ENCODE measurements around the gene TAAR5.
"Not testable (repeated sequence)": the region's sequence is repeated elsewhere in the genome, so short reads cannot be mapped to it uniquely, and the experiment has no call there.

Gene TAAR5

DNA sequence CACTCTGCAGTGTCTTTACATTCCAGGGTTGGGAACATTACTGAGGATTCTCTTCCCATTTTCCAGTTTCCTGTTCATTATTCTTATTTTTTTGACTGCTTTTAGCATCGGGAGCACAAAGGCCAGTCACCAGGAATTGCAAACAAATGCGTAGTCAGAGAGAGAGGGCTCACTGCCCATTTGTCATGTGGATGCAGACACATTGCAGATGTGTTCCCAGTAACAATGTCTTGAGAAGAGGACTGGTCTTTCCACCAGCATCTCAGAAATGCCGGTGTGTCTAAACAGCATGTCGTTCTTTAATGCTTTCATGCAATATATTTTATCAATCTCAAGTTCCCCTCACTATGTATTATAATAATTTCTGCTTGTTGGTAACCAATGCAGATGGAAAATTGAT, 20.4 kb downstream of the TAAR5 start:
- DNase-seq = no peak

DNA sequence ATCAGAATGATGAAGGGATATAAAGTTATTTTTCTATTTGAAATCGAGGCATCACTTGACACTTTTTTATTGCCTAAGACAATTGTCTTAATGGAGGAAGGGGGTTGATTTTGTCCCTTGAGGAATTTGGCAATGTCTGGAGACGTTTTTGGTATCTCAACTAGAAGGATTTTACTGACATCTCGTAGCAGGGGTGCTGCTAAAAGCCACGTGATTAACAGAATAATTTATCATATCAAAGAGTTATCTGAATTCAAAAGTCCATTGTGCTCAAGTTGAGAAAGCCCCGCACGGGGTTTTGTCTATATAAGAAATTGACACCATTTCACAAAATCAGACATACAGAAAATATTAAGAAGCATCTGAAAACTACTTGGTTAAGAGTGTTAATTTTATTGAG, 20.9 kb downstream of the TAAR5 start:
- no peak for DNase-seq

DNA sequence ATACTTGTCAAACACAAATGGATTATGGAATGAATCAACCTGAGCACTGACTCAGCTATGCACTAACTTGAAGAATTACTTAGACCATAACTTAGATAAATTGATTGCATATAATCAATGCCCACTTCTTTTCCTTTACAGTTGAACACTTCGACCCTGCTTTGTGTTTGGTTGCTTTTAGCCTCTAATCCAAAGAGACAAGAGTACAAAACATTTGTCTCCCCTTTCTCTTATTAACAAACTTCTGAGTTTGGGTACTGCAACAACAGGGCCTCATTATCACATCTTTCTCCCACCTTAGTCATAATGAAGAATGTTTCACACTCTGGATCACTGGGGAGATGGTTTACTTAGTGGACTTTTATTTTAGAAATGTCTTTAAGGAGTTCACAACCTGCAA, 22.0 kb downstream of the TAAR5 start:
- DNase-seq = no peak

DNA sequence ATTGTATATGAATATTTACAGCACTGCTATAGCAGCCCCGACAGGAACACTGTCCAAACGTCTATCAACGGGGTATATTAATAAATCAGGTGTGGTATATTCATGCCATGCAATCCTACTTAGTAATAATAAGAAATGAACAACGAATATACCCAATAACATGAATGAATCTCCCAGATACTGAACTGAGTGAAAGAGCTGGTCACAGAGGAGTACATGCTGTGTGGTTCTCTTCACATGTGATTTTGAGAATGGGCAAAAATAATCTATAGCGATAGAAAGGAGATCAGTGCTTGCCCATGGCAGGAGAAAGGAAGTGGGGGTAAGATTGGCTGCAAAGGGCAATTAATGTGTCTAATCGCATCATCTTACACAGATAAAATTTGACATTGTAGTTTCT, 23.1 kb downstream of the TAAR5 start:
- DNase-seq = no peak

DNA sequence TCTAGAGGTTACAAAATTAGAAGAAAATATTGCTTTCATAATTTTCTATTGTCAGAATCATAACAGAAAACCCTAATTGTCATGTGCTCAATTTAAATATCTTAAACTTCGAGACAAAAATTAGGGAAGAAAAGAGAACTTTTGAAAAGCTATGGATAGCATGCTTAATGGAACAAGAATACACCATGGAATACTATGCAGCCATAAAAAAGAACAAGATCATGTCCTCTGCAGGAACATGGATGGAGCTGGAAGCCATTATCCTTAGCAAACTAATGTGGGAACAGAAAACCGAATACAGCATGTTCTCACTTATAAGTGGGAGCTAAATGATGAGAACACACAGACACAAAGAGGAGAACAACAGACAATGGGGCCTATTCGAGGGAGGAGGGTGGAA, 29.5 kb downstream of the TAAR5 start:
- not testable (repeated sequence) for DNase-seq

DNA sequence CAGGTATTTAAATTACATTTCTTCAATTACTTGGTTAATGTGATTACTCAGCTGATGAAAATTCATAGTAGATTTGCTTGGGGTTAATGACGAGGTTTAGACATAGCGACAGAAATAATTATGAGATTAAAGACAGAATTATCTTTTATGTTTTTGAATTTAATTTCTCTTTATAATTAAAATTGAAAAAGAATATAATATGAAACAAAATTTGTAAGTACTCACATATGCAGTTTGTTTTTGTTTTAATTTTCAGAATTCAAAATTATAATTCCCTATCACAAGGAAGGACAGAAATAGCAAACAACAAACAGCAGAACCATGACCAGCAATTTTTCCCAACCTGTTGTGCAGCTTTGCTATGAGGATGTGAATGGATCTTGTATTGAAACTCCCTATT, 37.2 kb downstream of the TAAR5 start, which contains the start of gene TAAR8:
Gene TAAR8, plus strand, starts transcription at position 301 of the 400 bp plus-strand sequence. Its CDS starts 21 bp downstream, at position 322.
- no peak for DNase-seq

DNA sequence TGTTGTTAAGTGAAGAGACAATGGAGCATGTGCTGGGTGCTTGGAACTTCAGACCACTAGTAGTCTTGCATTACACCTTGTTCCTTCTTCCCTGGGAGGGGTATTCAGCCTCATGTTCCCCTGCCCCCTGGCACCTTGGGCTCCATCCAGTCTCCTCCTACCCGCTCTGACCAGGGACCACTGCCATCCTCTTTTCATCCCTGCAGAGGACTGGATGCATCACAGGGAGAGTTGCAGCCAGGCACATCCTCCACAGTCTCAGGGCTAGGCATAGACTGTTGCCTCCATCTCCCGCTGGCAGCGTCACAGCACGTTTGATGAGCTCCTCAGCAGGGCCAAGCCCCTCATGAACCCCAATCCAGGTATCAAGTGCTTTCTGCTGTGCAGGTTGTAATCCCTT, 38.3 kb downstream of the TAAR5 start:
- DNase-seq = no peak

DNA sequence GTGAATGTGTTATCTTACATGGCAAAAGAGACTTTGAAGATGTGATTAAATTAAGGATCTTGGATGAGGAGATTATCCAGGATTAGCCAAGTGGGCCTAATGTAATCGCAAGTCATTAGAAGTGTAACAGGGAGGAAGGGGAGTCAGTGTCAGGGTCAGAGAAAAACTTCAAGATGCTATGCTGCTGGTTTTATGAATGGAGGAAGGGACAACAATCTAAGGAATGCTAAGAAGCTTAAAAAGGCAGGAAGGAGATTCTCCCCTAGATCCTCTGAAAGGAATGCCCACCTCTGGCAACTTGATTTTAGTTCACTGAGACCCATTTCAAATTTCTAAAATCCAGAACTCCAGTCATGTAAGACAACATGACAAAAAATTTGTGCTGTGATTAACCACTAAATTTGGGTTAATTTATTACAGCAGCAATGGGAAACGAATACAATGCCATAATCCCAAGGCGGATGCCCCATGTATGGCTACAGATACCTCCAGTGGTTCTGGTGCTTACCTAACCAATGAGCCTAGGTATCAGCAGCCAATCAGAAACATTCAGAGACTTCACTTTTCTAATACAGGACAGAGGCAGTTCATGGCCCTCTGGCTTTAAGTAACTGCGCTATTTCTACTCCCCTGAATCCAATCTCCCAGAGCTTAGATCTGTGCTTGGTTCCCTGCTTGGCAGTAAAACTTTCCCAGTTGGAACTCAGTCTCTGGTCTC, 40.6 kb downstream of the TAAR5 start:
- DNase-seq = no peak

DNA sequence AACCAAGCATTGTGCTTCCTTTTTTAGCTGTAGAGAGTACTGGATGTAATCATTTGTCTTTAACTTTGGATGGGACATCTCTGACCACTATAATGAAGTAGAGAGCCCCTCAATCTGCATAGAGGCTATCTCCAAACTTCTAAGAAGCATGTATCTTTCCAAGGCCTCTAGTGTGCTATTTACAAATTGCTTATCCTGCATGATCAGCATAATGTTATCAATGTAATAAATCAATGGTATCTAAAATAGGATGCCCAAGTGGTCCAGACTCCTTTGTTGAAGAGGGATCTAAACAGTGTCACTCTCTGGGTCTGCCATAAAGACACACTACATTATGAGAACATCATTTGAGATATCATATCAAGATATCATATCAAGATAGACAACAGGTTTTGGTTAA, 44.7 kb downstream of the TAAR5 start:
- DNase-seq = no peak
